Adrenal gland (tissue), 5 donors: ENCODE results near the gene NCBP1.

ENCODE experiments used
- CTCF ChIP-seq, 6 experiments: fragments of 450-650 bp in 4 of 6; fragments of 200-600 bp in 2 of 6; sonication (generic) in 1 of 6; IDR thresholded peaks; 1 replicate in 5 of 6; 2 replicates in 1 of 6; pipeline versions ENCODE4 v1.5.1 to v1.8.0; 2016 to 2021; ENCODE audit warnings: antibody characterized with exemption in 6 of 6, mild to moderate bottlenecking in 2 of 6, moderate library complexity in 1 of 6
- POLR2A ChIP-seq, 2 donors: fragments of 450-650 bp; IDR thresholded peaks; one replicate each; pipeline ENCODE4 v1.6.1; 2017; ENCODE audit warnings: antibody characterized with exemption in 2 of 2, mild to moderate bottlenecking in 2 of 2, moderate library complexity in 1 of 2
- donor health status: DM: no; HTN: no; CAD: no.

GRCh38 chr9:97710356-97711222 lies 77.0 kb downstream of the NCBP1 start:
- TF ChIP-seq POLR2A (IDR thresholded peaks at IDR 0.05), result no peak
- TF ChIP-seq CTCF (IDR thresholded peaks at IDR 0.05), result peak; percentile 69 to 86 (median 79)
